ENCODE measurements around the gene CD80. TPM values are rescaled to one million over a fixed set of nuclear protein-coding genes. Genes with fewer than 3 reads are reported as not detected.

The CD80 gene
- total and polyA plus RNA-seq, 10 of the 15 experiments (the other 5 are each of a cell fraction or from before 2014, with no cell fraction given) = 41.4 to 137 (median 58.1) TPM

- POLR2A ChIA-PET = interaction anchor here (0.7 to 3.7 kb wide), 2 partner anchors 10 to 166 kb away, joined by 6 to 19 read pairs; no protein-coding TSS in a partner anchor
- intact Hi-C loops (cut with micrococcal nuclease; ENCODE audit: unreplicated experiment) = no loop called here
- CTCF ChIA-PET = interaction anchor here (0.8 to 1.4 kb wide), 4 partner anchors 10 to 243 kb away, joined by 3 read pairs; no protein-coding TSS in a partner anchor
- SMC1A ChIA-PET (ENCODE audit: uncharacterized antibody, unreplicated experiment) = interaction anchor here (1.3 to 2.1 kb wide), 5 partner anchors 9 to 165 kb away, joined by 3 to 10 read pairs (median 4); no protein-coding TSS in a partner anchor
- Histone ChIP-seq H3K4me3 (no peak overlapping the region), H3K36me3 (ENCODE audit: control insufficient read depth in 2 of 2, insufficient read depth in 2 of 2, low read length in 1 of 2) (peaks cover 2 to 34% of the 10 kb centered on the region in 2 experiments), H3K4me2 (ENCODE audit: control insufficient read depth, insufficient read depth) (no peak overlapping the region), H3K9me3 (replicated peaks; ENCODE audit: control insufficient read depth, insufficient read depth, low read length) (no peaks in the 10 kb centered on the region; the same call in 2 of the 3 replicates), H2AFZ (ENCODE audit: control insufficient read depth, low read depth, low read length) (no peak overlapping the region), H3K9ac (ENCODE audit: control insufficient read depth, insufficient read depth, low read length) (no peak overlapping the region), H3K79me2 (ENCODE audit: control insufficient read depth, insufficient read depth, low read length) (no peaks in the 10 kb centered on the region), H3K27ac (ENCODE audit: control insufficient read depth, insufficient read depth) (no peak overlapping the region), H3K4me1 (ENCODE audit: control insufficient read depth, insufficient read depth, low read length) (no peaks in the 10 kb centered on the region), H4K20me1 (ENCODE audit: control insufficient read depth, insufficient read depth) (no peaks in the 10 kb centered on the region), H3K27me3 (replicated peaks in 1 of 2; ENCODE audit: control insufficient read depth in 2 of 2, insufficient read depth in 2 of 2, low read length in 1 of 2) (no peaks in the 10 kb centered on the region)
- ATAC-seq (0 out of 3 replicates have a peak, but pooled peaks have one; percentile 27), DNase-seq (ENCODE audit: low read depth, low spot score) (no peak), FAIRE-seq (no peak)
- TF ChIP-seq NKRF (conservative IDR thresholded peaks at IDR 0.05) = no peak
- TF ChIP-seq CTCF (IDR thresholded peaks at IDR 0.05 in 2 of 3, conservative IDR thresholded peaks at IDR 0.05 in 1 of 3; ENCODE audit: control insufficient read depth in 2 of 3, extremely low read depth in 1 of 3, insufficient read depth in 1 of 3, low read depth in 3 of 3, low read length in 3 of 3) = peak in 1 of 3 experiments; percentile 8; a peak in 1 of 6 replicates
- TF ChIP-seq NR2C1 (IDR thresholded peaks at IDR 0.05) = no peak
- no peak for TF ChIP-seq E2F8 (IDR thresholded peaks at IDR 0.05; ENCODE audit: low read depth, partially characterized antibody)
- TF ChIP-seq CEBPB (IDR thresholded peaks at IDR 0.05; ENCODE audit: borderline replicate concordance in 1 of 2, low read depth in 2 of 2, low read length in 2 of 2) = no peak
- in situ Hi-C loops (cut with MboI) = no loop called here
- 100% methylated on average over 1 of the region's 1 CpG for WGBS (ENCODE audit: insufficient coverage, insufficient replicate concordance, low lambda C conversion rate, missing lambda C conversion rate)
- RAD21 ChIA-PET (ENCODE audit: unreplicated experiment) = interaction anchor here (1.0 kb wide), 1 partner anchor 82 kb away, joined by 4 read pairs; no protein-coding TSS in a partner anchor
- BruUV-seq (replicated peaks) = no TSS peak
These were observed 41.4 kb downstream of the CD80 start for GRCh38 chr3:119518026-119518425.
